H1 (cell line): Measurements from ENCODE around the gene MCRS1. TPM values are rescaled to one million over a fixed set of nuclear protein-coding genes. Genes with fewer than 3 reads are reported as not detected.

Source experiments
- BRCA1 ChIP-seq: IDR thresholded peaks from 2 replicates; pipeline ENCODE4 v1.6.1; 2012; ENCODE audit warnings: low read depth, low read length, improper control_type of control experiment
- EGR1 ChIP-seq: IDR thresholded peaks from 2 replicates; pipeline ENCODE4 v1.6.1; 2011; ENCODE audit warnings: low read depth, low read length, borderline replicate concordance
- USF2 ChIP-seq: IDR thresholded peaks from 2 replicates; pipeline ENCODE4 v1.6.1; 2011; ENCODE audit warnings: low read length, improper control_type of control experiment
- polyA plus RNA-seq, 7 experiments: library from polyadenylated mRNA; depleted of rRNA in 3 of 7; stranded (reverse) in 5 of 7; unstranded in 2 of 7; fragments of >200 nt in 5 of 7; fragments of 200-250 nt in 2 of 7; gene quantifications; 1 replicate in 5 of 7; 2 replicates in 1 of 7; 4 replicates in 1 of 7; pipeline versions ENCODE4 v1.2.1 to v1.2.3, GENCODE V29; 2011 to 2013; ENCODE audit warnings: missing spikeins in 2 of 7, mixed read lengths in 2 of 7
- total RNA-seq: library from RNA; stranded (reverse); fragmentation: NEBNext Ultra II Directional; extraction: Animal tissue kit (Norgen Biotek cat#: 25700); gene quantifications from 2 replicates; pipeline ENCODE4 v1.2.1, GENCODE V29; 2021

The MCRS1 gene
- total and polyA plus RNA-seq, 2 of the 8 experiments (the other 6 are each of a cell fraction or from before 2014, with no cell fraction given), result 90.3 to 139 TPM

GRCh38 chr12:49536526-49537071 lies 31.3 kb downstream of the MCRS1 start (continued):
- TF ChIP-seq EGR1 (no peak), USF2 (no peak), BRCA1 (no peak)
